Measurements from ENCODE around the gene PFKFB3.

PFKFB3 gene

DNA sequence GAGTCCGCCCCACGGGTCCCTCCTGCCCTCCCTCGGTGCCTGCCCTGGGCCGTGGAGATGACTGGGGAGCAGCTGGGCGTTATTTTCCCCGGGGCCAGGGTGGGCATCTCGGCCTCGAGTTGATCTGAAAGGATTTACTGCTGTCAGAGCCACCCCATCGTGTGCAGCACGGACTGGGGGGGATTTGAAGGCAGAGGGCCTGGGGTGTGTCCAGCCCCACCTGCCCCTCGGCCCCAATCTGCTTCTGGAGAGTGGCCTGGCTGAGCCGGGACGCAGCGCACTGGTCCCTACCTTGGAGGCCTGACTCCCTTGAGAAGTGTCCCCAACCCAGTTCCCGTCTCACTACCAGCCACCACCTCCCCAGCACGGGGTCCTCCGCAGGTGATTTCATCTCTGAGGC lies 24.2 kb upstream of the PFKFB3 start:
- TF ChIP-seq, protein P1, sequence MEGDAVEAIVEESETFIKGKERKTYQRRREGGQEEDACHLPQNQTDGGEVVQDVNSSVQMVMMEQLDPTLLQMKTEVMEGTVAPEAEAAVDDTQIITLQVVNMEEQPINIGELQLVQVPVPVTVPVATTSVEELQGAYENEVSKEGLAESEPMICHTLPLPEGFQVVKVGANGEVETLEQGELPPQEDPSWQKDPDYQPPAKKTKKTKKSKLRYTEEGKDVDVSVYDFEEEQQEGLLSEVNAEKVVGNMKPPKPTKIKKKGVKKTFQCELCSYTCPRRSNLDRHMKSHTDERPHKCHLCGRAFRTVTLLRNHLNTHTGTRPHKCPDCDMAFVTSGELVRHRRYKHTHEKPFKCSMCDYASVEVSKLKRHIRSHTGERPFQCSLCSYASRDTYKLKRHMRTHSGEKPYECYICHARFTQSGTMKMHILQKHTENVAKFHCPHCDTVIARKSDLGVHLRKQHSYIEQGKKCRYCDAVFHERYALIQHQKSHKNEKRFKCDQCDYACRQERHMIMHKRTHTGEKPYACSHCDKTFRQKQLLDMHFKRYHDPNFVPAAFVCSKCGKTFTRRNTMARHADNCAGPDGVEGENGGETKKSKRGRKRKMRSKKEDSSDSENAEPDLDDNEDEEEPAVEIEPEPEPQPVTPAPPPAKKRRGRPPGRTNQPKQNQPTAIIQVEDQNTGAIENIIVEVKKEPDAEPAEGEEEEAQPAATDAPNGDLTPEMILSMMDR (IDR thresholded peaks at IDR 0.05; ENCODE audit: low read length, missing control alignments), result no peak
- no peak for DNase-seq (ENCODE audit: low read depth)
- H3K4me3 ChIP-seq (replicated peaks; ENCODE audit: low read depth, low read length), result no peak overlapping the region

DNA sequence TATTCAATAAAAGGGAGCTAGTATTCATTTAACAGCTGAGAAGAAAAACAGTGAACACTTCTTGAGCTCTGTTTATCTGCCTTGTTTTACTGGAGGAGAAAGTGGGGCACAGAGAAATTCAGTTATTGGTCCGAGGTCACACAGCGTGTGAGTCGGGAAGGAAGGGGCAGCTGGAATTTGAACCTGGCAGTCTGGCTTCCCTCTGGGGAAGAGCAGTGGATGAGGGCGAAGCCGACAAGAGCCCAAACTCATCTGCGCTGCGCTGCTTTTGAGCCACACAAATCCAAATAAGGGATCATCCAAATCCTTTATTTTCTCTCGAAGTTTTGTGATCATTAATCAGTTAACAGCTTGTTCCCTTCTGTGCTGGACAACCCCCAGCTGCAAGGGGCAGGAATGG lies 23.7 kb upstream of the PFKFB3 start:
- TF ChIP-seq, protein P1 (IDR thresholded peaks at IDR 0.05; ENCODE audit: low read length, missing control alignments), result no peak
- no peak for DNase-seq (ENCODE audit: low read depth)

DNA sequence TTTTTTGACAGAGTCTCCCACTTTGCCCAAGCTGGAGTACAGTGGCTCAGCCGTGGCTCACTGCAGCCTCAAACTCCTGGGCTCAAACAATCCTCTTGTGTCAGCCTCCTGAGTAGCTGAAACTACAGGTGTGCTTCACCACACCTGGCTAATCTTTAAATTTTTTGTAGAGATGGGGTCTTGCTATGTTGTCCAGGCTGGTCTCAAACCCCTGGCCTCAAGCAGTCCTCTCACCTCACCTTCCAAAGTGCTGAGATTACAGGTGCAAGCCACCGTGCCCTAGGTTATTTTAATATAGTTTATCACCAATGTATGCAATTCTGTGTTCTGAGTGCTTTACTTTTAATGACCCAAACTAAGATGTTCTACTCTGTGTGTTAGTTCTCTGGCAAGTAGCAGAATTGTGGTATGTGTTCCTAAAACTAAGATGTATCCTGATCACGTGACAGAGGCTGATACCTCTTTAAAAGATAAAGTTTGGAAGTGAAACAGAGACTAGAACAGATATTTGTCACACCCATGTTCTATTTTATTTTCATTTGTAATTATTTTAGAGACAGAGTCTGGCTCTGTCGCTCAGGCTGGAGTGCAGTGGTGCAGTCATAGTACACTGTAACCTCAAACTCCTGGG lies 22.1 kb upstream of the PFKFB3 start:
- no peak overlapping the region for H3K4me3 ChIP-seq (replicated peaks; ENCODE audit: low read depth, low read length)
- TF ChIP-seq, protein P1 (IDR thresholded peaks at IDR 0.05; ENCODE audit: low read length, missing control alignments), result no peak
- DNase-seq (ENCODE audit: low read depth), result no peak

More for the DNA sequence above, 23.7 kb upstream of the PFKFB3 start:
- no peak overlapping the region for H3K4me3 ChIP-seq (replicated peaks; ENCODE audit: low read depth, low read length)

DNA sequence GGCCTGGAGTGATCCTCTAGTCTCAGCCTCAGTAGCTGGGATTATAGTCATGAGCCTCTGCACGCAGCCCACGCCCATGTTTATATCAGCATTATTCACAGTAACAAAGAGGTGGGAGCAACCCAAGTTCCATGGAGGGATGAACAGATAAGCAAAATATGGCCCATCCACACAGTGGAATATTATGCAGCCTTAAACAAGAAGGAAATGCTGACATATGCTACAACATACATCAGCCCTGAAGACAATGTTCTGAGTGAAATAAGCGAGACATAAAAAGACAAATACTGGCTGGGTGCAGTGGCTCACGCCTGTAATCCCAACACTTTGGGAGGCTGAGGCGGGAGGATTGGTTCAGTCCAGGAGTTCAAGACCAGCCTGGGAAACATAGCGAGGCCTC lies 21.5 kb upstream of the PFKFB3 start:
- TF ChIP-seq, protein P1 (IDR thresholded peaks at IDR 0.05; ENCODE audit: low read length, missing control alignments), result no peak
- no peak for DNase-seq (ENCODE audit: low read depth)
- no peak overlapping the region for H3K4me3 ChIP-seq (replicated peaks; ENCODE audit: low read depth, low read length)

DNA sequence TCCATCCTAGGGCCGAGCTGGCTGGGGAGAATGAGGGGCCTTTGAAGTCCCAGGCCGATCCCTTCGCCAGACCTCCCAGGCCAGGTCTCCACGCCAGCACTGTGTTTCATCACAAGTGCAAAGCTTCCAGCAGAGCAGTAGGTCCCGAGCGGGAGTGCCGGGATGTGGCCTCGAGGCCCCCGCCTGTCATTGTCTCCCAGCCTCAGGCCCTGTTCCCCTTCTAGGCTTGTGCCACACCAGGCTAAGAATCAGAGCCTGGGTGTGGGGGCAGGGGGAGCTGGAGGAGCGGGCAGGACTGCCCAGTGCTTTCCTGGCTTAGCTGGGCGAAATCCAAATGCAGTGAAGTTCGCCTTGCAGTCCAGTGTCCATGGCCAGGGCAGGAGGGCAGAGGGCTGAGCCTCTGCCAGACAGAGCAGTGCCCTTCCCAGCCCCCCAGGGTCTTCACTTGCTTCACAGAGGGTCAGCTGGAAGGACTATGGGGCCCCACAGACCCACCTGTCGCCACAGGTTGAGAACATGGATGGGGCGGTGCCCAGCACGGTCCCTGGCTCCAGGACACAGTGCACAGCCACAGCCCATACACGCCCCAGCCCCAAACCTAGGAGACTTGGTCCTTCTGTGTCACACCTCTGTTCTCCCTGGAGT lies 20.2 kb upstream of the PFKFB3 start:
- H3K4me3 ChIP-seq (replicated peaks; ENCODE audit: low read depth, low read length), result no peak overlapping the region
- DNase-seq (ENCODE audit: low read depth), result no peak
- TF ChIP-seq, protein P1 (IDR thresholded peaks at IDR 0.05; ENCODE audit: low read length, missing control alignments), result no peak

DNA sequence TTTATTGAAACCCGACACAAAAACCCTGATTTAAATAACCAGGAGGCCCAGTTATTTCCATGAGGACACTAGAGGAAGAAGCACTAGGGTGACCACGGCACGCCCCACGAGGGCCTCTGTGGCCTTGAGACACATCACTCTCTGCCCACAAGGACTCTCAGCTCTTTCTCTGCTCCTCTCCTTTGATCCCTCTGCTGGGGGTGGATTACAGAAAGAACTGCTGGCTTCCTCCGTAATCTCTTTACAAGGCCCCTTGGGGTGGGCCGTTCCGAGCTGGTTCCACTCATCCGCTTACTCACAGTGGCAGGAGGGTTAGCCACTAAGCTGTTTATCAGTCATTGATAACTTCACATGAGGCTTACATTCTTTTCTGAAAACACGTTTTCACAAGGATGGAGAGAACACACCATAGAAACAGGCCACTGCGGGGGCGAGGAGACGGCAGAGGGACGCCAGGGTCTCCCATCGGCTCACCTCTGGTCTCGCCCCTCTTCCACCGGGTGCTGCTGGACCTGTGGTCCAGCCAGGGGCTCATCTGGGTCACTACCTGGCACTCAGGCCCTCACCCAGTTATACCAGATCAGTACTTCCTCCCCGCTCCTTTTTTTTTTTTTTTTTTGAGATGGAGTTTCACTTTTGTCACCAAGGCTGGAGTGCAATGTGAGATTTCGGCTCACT lies 17.6 kb upstream of the PFKFB3 start:
- no peak overlapping the region for H3K4me3 ChIP-seq (replicated peaks; ENCODE audit: low read depth, low read length)
- TF ChIP-seq, protein P1 (IDR thresholded peaks at IDR 0.05; ENCODE audit: low read length, missing control alignments), result no peak
- DNase-seq (ENCODE audit: low read depth), result no peak
